NCI-H128 (cell line): ENCODE data around the gene JPT2.

ENCODE experiments used
- DNase-seq: peaks from one replicate; lab custom pipeline; 2025; ENCODE audit not compliant: unreplicated experiment; lab: John Stamatoyannopoulos, UW

JPT2 gene

GRCh38 chr16:1677942-1678499 lies at the start of gene JPT2:
Gene JPT2, plus strand, starts transcription at chr16:1678279. Its CDS starts 34 bp downstream, at chr16:1678313.
- DNase-seq, result peak; percentile 84

- no peak for DNase-seq
Observed at GRCh38 chr16:1630450-1631213, 47.4 kb upstream of the JPT2 start.

GRCh38 chr16:1631230-1631629 lies 46.8 kb upstream of the JPT2 start:
- DNase-seq, result no peak

GRCh38 chr16:1631931-1632637 lies 46.0 kb upstream of the JPT2 start:
- no peak for DNase-seq

GRCh38 chr16:1632638-1632970 lies 45.5 kb upstream of the JPT2 start:
- no peak for DNase-seq

- DNase-seq, result no peak
Observed at GRCh38 chr16:1633310-1633709, 44.8 kb upstream of the JPT2 start.

- DNase-seq, result no peak
Observed at GRCh38 chr16:1634541-1634940, 43.5 kb upstream of the JPT2 start.

GRCh38 chr16:1635070-1635469 lies 43.0 kb upstream of the JPT2 start:
- no peak for DNase-seq

- DNase-seq, result no peak
Observed at GRCh38 chr16:1637526-1637925, 40.6 kb upstream of the JPT2 start.

GRCh38 chr16:1638757-1639156 lies 39.3 kb upstream of the JPT2 start:
- DNase-seq, result no peak

GRCh38 chr16:1639282-1639681 lies 38.8 kb upstream of the JPT2 start:
- no peak for DNase-seq

GRCh38 chr16:1639860-1640259 lies 38.2 kb upstream of the JPT2 start:
- no peak for DNase-seq

GRCh38 chr16:1640261-1640941 lies 37.7 kb upstream of the JPT2 start:
- DNase-seq, result no peak

GRCh38 chr16:1641261-1641660 lies 36.8 kb upstream of the JPT2 start:
- DNase-seq, result no peak

GRCh38 chr16:1642148-1642547 lies 35.9 kb upstream of the JPT2 start:
- no peak for DNase-seq

- DNase-seq, result no peak
Observed at GRCh38 chr16:1642753-1643152, 35.3 kb upstream of the JPT2 start.

- no peak for DNase-seq
Observed at GRCh38 chr16:1643521-1643920, 34.6 kb upstream of the JPT2 start.

GRCh38 chr16:1645914-1646525 lies 32.1 kb upstream of the JPT2 start:
- no peak for DNase-seq

GRCh38 chr16:1647856-1648255 lies 30.2 kb upstream of the JPT2 start:
- no peak for DNase-seq

GRCh38 chr16:1650131-1650530 lies 27.9 kb upstream of the JPT2 start:
- no peak for DNase-seq
